DOHH2 (cell line): Measurements from ENCODE around the gene PRMT7.

Source experiments
- EZH2phosphoT487 ChIP-seq: fragments of 200-600 bp; sonication (generic); IDR thresholded peaks from 2 replicates; pipeline ENCODE4 v1.6.1; 2017; ENCODE audit warnings: borderline replicate concordance, mild to moderate bottlenecking, antibody characterized with exemption, low read length, moderate library complexity, mixed read lengths
- TF ChIP-seq, protein P1 (sequence below): fragments of 200-600 bp; sonication (generic); IDR thresholded peaks from one replicate; pipeline ENCODE4 v1.5.1; 2014; ENCODE audit warnings: antibody characterized with exemption, mild to moderate bottlenecking, low read depth, low read length; ENCODE audit not compliant: poor library complexity, severe bottlenecking

DNA sequence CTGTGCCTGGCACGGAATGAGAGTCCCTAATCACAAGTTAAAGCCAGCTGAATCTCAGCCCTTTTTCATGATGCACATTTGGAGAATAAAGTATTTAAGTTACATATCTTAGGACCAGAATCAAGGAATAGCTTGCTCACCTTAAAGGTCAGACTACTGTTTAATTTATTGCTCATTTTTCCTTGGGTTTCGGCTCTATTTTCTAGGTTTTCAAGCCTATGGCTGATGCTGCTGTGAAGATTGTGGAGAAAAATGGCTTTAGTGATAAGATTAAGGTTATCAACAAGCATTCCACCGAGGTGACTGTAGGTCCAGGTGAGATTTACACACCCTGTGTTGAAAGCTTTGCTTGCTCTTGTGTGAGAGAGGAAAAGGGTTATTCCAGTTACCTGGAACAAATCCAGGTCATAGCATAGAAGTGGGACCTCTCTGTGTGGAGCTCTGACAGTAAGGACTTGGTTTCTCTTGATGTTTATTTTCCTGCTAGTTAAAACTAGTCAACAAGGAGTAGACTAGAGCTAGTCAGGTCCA is 18.1 kb downstream of the PRMT7 start:
- TF ChIP-seq, protein P1, sequence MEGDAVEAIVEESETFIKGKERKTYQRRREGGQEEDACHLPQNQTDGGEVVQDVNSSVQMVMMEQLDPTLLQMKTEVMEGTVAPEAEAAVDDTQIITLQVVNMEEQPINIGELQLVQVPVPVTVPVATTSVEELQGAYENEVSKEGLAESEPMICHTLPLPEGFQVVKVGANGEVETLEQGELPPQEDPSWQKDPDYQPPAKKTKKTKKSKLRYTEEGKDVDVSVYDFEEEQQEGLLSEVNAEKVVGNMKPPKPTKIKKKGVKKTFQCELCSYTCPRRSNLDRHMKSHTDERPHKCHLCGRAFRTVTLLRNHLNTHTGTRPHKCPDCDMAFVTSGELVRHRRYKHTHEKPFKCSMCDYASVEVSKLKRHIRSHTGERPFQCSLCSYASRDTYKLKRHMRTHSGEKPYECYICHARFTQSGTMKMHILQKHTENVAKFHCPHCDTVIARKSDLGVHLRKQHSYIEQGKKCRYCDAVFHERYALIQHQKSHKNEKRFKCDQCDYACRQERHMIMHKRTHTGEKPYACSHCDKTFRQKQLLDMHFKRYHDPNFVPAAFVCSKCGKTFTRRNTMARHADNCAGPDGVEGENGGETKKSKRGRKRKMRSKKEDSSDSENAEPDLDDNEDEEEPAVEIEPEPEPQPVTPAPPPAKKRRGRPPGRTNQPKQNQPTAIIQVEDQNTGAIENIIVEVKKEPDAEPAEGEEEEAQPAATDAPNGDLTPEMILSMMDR, result no peak
- TF ChIP-seq EZH2phosphoT487, result no peak
